HG02938 (cell line): ENCODE data around the gene ZC3H13.
"Not testable (repeated sequence)": the region's sequence is repeated elsewhere in the genome, so short reads cannot be mapped to it uniquely, and the experiment has no call there.

ENCODE experiments used
- ATAC-seq: cut with Tn5 transposase; IDR thresholded peaks from one replicate; pipeline ENCODE4 v1.9.1; 2021; ENCODE audit warnings: mild to moderate bottlenecking, moderate library complexity; ENCODE audit not compliant: unreplicated experiment

The ZC3H13 gene

DNA sequence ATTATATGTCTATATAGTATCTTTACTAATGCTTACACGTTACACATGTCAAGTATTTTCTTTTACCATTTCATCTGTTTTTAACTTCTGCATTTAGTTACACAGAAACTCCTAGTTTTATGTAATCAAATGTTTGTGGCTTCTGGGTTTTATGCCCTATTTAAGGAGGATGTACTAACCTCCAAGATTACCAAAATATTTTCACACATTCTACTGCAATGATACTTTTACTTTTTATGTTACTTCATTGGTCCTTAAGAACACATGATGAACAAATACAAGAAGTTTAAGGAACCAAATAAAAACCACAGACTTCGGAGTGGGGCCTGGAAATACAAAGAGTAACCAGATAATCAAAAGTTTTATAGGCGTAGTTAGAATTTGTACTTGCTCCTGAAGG is 37.2 kb downstream of the ZC3H13 start:
- ATAC-seq: no peak

GRCh38 chr13:46012404-46012803 is 40.1 kb downstream of the ZC3H13 start:
- ATAC-seq: no peak

DNA sequence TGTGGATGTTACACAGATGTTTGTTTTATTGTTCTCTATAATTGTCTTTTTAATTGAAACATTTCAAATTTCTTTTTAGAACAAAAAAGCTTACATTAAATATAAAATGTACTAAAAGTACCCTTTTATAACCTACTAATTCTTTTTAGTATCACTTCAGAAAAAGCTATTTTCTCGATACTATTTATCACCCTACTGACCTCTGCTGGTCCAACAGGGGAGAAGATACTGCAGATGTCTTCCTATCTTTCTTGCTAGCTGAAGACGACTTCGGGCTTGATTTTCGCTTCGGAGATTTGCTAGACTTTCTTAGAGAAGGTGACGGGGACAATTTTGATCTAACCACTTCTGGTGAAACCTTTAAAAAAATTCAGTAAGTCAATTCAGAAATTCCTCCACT is 42.4 kb downstream of the ZC3H13 start:
- ATAC-seq: no peak

GRCh38 chr13:46008631-46009030 is 43.9 kb downstream of the ZC3H13 start:
- ATAC-seq: no peak

GRCh38 chr13:46006688-46007452 is 45.7 kb downstream of the ZC3H13 start:
- no peak for ATAC-seq

- ATAC-seq: no peak
Observed at GRCh38 chr13:46004491-46004890, 48.1 kb downstream of the ZC3H13 start.

DNA sequence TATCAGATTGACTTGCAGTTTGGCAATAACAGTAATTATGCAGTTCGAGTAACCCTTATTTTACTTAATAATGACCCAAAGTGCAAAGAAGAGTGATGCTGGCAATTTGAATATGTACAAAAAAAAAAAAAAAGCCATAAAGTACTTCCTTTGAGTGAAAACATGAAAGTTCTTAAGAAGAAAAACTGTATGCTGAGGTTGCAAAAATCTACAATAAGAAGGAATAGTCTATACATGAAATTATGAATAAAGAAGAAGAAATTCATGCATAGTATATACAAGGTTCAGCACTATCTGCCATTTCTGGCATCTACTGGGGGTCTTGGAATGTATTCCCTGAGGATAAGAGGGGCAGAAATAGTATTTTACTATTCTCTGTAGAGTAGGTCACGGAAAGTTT is 55.9 kb downstream of the ZC3H13 start:
- ATAC-seq: no peak

DNA sequence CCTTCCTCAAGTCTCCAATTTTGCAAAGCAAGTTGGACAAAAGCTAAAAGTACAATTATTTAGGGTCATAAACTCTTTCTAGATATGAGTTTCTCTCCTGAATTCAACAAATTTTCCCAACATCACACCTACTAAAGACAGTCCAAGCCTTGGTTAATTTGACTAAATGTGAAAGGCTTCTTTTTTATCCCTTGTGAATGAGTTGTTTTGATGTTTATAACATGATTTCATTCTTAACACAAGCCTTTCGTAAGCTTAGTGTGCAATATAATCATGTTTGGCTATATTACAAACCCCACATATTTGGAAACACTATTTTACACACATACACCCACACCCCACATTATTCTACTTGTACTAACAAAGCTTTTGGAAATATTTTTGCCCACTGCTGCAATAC is 57.3 kb downstream of the ZC3H13 start:
- no peak for ATAC-seq

DNA sequence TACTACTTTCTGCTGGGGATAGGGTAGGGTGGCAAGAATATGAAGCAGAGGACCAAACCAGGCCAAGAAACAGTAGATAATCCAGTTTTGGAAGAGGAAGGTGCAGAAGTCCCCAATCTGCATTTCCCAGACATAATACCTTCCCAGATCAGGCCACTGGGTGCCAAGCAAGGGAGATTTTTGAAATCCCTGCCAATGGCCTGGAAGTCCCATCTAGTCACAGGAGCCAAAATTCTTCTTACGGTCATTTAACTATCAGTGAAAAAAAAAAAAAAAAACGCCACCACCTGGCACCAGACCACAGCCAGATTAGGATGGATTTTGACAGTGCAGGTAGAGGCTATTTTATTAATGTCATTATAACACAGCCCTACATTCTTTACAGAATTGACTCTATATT is 57.8 kb downstream of the ZC3H13 start:
- ATAC-seq: no peak

- no peak for ATAC-seq
Observed at GRCh38 chr13:45989607-45990006, 62.9 kb downstream of the ZC3H13 start.

DNA sequence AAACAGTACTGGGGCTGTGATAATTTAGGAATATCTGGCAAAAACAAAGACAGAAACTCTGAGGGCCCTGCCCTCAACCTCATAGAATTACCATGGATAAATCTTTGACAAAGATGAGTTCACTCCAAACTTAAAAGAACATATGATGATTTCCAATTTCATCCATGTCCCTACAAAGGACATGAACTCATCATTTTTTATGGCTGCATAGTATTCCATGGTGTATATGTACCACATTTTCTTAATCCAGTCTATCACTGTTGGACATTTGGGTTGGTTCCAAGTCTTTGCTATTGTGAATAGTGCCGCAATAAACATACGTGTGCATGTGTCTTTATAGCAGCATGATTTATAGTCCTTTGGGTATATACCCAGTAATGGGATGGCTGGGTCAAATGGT is 71.4 kb downstream of the ZC3H13 start:
- ATAC-seq: not testable (repeated sequence)

- no peak for ATAC-seq
Observed at GRCh38 chr13:45975337-45975736, 77.2 kb downstream of the ZC3H13 start.

DNA sequence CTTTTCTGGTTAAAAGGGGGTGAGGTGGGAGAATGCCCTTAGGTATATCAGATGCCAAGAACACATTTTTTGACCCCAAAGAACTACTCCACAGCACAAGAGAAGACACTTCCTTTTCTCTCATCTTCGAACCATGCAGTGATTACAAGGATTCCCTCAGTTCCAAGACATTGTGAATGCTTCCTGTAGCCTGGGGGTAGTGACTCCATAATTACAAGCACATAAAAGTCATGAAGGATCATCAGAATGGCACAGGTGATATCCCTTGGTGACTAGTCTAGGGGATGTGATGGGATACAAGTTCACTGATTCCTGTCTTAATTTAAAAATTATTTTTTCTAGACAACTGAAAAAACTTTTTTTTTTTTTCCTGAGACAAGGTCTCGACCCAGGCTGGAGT is 78.0 kb downstream of the ZC3H13 start:
- no peak for ATAC-seq

DNA sequence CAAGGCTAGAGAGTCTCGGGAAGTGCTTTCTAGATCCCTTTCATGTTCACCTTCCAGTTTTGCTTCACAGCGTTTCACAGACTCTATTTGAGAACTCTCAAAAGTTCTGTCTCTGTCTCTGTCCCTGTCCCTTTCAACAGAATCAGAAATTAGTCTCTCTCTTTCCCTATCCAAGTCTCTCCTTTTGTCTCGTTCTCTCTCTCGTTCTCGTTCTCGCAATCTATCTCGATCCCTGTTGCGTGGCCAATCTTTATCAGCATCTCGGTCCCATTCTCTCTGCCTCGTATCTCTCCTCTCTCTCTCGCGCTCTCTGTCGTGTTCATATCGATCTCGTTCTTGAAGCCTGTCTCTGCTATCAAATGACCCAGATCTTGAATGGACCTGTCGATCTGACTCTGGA is 85.0 kb downstream of the ZC3H13 start:
- no peak for ATAC-seq

GRCh38 chr13:45966715-45967114 is 85.8 kb downstream of the ZC3H13 start:
- ATAC-seq: no peak

DNA sequence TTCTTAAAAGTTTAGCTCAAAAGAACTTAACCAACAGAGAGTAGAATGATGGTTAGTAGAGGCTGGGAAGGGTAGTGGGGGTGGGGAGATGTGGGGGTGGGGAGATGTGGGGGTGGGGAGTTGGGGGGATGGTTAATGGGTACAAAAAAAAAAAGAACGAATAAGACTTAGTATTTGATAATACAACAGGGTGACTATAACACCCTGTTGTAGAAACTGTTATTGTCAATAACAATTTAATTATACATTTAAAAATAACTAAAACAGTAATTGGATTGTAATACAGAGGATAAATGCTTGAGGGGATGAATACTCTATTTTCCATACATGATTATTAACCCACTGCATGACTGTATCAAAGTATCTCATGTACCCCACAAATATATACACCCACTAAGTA is 91.1 kb downstream of the ZC3H13 start:
- ATAC-seq: no peak

- ATAC-seq: no peak
Observed at GRCh38 chr13:45954836-45955800, 97.4 kb downstream of the ZC3H13 start.

DNA sequence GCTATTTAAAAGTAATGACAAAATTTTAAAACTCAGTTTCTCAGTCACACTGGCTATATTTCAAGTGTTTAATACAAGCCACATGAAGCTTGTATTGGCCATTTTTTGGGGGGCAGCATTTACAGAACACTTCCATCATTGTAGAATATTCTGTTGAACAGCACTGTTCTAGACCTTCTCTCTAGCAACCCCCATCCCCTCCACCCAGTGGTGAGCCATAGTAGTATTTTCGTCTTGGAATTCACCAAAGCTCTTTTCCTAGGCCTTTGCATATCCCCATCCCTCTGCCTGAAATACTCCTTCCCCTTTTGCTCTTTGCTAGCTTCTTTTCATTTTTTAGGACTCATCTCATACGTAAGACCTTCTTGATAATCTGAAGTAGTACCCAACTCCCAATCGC is 99.5 kb downstream of the ZC3H13 start:
- no peak for ATAC-seq

DNA sequence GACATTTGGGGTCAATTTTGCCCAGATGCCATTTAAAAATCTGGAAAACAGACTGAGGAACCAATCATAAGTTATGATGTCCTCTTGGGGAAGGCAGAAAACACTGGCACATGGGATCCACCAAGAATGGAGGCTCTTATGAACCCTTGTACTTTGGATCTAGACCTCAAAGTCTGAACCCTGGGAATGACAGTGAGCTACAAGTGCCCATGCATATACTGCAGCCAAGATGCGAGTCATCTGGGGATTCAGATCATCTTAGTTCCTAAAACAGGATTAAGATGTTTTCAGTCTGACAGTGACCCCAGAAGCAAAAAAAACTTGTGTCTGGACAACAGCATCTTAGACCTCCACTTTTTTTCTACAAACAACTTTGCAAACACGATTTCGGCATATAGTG is 100.8 kb downstream of the ZC3H13 start:
- ATAC-seq: no peak

- ATAC-seq: no peak
Observed at GRCh38 chr13:45951166-45951565, 101.4 kb downstream of the ZC3H13 start.

GRCh38 chr13:45950386-45951000 is 102.1 kb downstream of the ZC3H13 start:
- ATAC-seq: no peak

DNA sequence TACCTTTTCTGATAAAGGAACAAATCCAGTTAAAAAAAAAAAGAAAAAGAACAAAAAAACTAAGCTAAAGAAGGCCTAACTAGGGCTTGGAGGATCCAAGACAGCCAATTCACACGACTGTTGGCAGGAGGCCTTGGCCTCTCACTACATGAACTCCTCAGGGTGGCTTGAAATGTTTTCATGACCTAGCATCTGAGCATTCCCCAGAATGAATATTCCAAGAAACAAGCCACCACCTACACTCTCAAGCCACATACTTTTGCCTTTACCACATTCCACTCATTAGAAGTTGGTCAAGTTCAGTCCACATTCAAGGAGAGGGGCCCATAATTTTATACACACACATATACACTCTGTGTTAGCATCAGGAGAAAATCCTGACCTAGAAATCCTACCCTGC is 103.4 kb downstream of the ZC3H13 start:
- ATAC-seq: no peak
